HepG2 (cell line): Measurements from ENCODE around the gene EEFSEC. TPM values are rescaled to one million over a fixed set of nuclear protein-coding genes. Genes with fewer than 3 reads are reported as not detected.

Source experiments
- ATAC-seq: fragments of 200-7000 bp; cut with Tn5 transposase; 3 replicates; pipeline ENCODE4 v1.9.1; 2020; ENCODE audit warnings: mild to moderate bottlenecking, moderate library complexity
- BruUV-seq: library from RNA; stranded (reverse); fragments of 400-500 nt; replicated peaks from 2 replicates; lab custom pipeline; 2021; lab: Mats Ljungman, UMichigan
- CTCF ChIA-PET: fragments of 300-600 bp; formaldehyde crosslinking; extraction: SDS; loops from one replicate; lab custom pipeline; 2021; ENCODE audit warnings: low total read pairs, inconsistent platforms, low intra/inter-chr PET ratio; lab: Yijun Ruan, JAX
- POLR2A ChIA-PET: fragments of 350-600 bp; sonication (Branson Sonifier 250); formaldehyde crosslinking; loops from one replicate; lab custom pipeline; 2020; ENCODE audit warnings: antibody characterized with exemption, inconsistent platforms; lab: Yijun Ruan, JAX
- DNase-seq: peaks from one replicate; pipeline ENCODE4 v3.0.0-alpha.2; 2015; ENCODE audit warnings: low spot score
- FAIRE-seq: peaks from 3 replicates; lab custom pipeline; 2011; peaks lifted over from hg19 to GRCh38; lab: Jason Lieb, UNC
- H2AFZ ChIP-seq: one replicate; pipeline ENCODE4 v1.6.1; 2011; ENCODE audit warnings: low read length, inconsistent platforms
- H3K27ac ChIP-seq: fragments of 300-600 bp; 3 replicates; pipeline ENCODE4 v1.8.0; 2011; ENCODE audit warnings: mixed run types, mild to moderate bottlenecking, mixed read lengths, low read length, inconsistent platforms; ENCODE audit not compliant: insufficient read depth; ENCODE audit errors: extremely low read length
- H3K27me3 ChIP-seq, 2 experiments: fragments of 200-600 bp in 1 of 2; 2 replicates in 1 of 2; 3 replicates in 1 of 2; pipeline versions ENCODE4 v1.6.0 to v1.8.0; 2011; ENCODE audit warnings: low read length in 2 of 2, mild to moderate bottlenecking in 2 of 2, moderate library complexity in 2 of 2, inconsistent platforms in 1 of 2; ENCODE audit not compliant: insufficient read depth in 2 of 2, control insufficient read depth in 1 of 2
- H3K36me3 ChIP-seq, 2 experiments: fragments of 200-600 bp in 1 of 2; replicated peaks in 1 of 2; 2 replicates in 1 of 2; 3 replicates in 1 of 2; pipeline versions ENCODE4 v1.5.1 to v1.8.0; 2011; ENCODE audit warnings: low read length in 2 of 2, inconsistent platforms in 1 of 2; ENCODE audit not compliant: insufficient read depth in 2 of 2, control insufficient read depth in 1 of 2
- H3K4me1 ChIP-seq: 2 replicates; pipeline ENCODE4 v1.5.1; 2012; ENCODE audit warnings: low read length, inconsistent platforms; ENCODE audit not compliant: insufficient read depth
- H3K4me2 ChIP-seq: 2 replicates; pipeline ENCODE4 v1.6.0; 2011; ENCODE audit warnings: low read depth, low read length, inconsistent platforms
- H3K4me3 ChIP-seq, 3 experiments: fragments of 200-600 bp in 1 of 3; sonication (generic), shearing (Covaris generic) in 1 of 3; replicated peaks in 1 of 3; 2 replicates each; pipeline ENCODE4 v1.5.1; 2011 to 2016; ENCODE audit warnings: low read length in 3 of 3, inconsistent platforms in 2 of 3, low read depth in 2 of 3, mild to moderate bottlenecking in 2 of 3, control low read depth in 1 of 3, mixed read lengths in 1 of 3; ENCODE audit not compliant: insufficient read depth in 1 of 3
- H3K79me2 ChIP-seq: one replicate; pipeline ENCODE4 v1.6.1; 2011; ENCODE audit warnings: low read length, inconsistent platforms; ENCODE audit not compliant: insufficient read depth
- H3K9ac ChIP-seq: 2 replicates; pipeline ENCODE4 v1.6.0; 2011; ENCODE audit warnings: mild to moderate bottlenecking, low read depth, low read length, inconsistent platforms; ENCODE audit not compliant: insufficient read depth
- H3K9me3 ChIP-seq: 2 replicates; pipeline ENCODE4 v1.5.1; 2012; ENCODE audit warnings: mild to moderate bottlenecking, low read length
- H4K20me1 ChIP-seq: 2 replicates; pipeline ENCODE4 v1.6.0; 2011; ENCODE audit warnings: inconsistent platforms, mild to moderate bottlenecking, low read length, moderate library complexity; ENCODE audit not compliant: insufficient read depth
- AGO2 ChIP-seq: fragments of 200-400 bp; formaldehyde crosslinking; optimal IDR thresholded peaks from 2 replicates; pipeline ENCODE3; 2017; ENCODE audit warnings: mild to moderate bottlenecking, low read depth, low read length, moderate library complexity
- DMAP1 ChIP-seq: IDR thresholded peaks from 2 replicates; pipeline ENCODE4 v1.6.1; 2016
- GTF2F1 ChIP-seq: fragments of 150-350 bp; IDR thresholded peaks from 2 replicates; pipeline ENCODE4 v1.6.1; 2014; ENCODE audit warnings: low read length
- HMGA1 ChIP-seq: sonication (generic); formaldehyde crosslinking; conservative IDR thresholded peaks from 2 replicates; pipeline ENCODE4 v1.4.0; 2020; ENCODE audit warnings: missing genetic modification reagents
- MYC ChIP-seq: sonication (generic); formaldehyde crosslinking; IDR thresholded peaks from 2 replicates; pipeline ENCODE4 v1.9.0; 2021; ENCODE audit warnings: missing genetic modification reagents, borderline replicate concordance
- REL ChIP-seq: sonication (generic); formaldehyde crosslinking; conservative IDR thresholded peaks from 2 replicates; pipeline ENCODE4 v1.8.0; 2022; ENCODE audit warnings: mild to moderate bottlenecking, missing genetic modification reagents, moderate library complexity
- TEAD3 ChIP-seq: optimal IDR thresholded peaks from 2 replicates; pipeline ENCODE3; 2016; ENCODE audit warnings: borderline replicate concordance
- THRA ChIP-seq: sonication (generic); formaldehyde crosslinking; IDR thresholded peaks from 2 replicates; pipeline ENCODE4 v1.4.0; 2020; ENCODE audit warnings: missing genetic modification reagents, borderline replicate concordance
- TOPORS ChIP-seq: sonication (generic); formaldehyde crosslinking; IDR thresholded peaks from 2 replicates; pipeline ENCODE4 v1.8.0; 2023; ENCODE audit warnings: mild to moderate bottlenecking, missing genetic modification reagents
- ZFP37 ChIP-seq: sonication (generic); formaldehyde crosslinking; IDR thresholded peaks from 2 replicates; pipeline ENCODE4 v1.4.0; 2020; ENCODE audit warnings: missing genetic modification reagents, borderline replicate concordance
- ZNF263 ChIP-seq: sonication (generic); formaldehyde crosslinking; IDR thresholded peaks from 2 replicates; pipeline ENCODE4 v1.4.0; 2020; ENCODE audit warnings: missing genetic modification reagents
- ZNF329 ChIP-seq: sonication (generic); formaldehyde crosslinking; IDR thresholded peaks from 2 replicates; pipeline ENCODE4 v1.9.0; 2021; ENCODE audit warnings: low read depth, mild to moderate bottlenecking, missing genetic modification reagents
- ZSCAN9 ChIP-seq: IDR thresholded peaks from 2 replicates; pipeline ENCODE4 v1.6.1; 2016; ENCODE audit warnings: borderline replicate concordance
- WGBS: methylation state at CpG from one replicate; pipeline ENCODE4 v1.1.6; 2017; ENCODE audit warnings: low lambda C conversion rate; 5-methylcytosine and 5-hydroxymethylcytosine counted together
- in situ Hi-C: cut with HindIII; loops from 2 replicates; pipeline ENCODE4 v1.10.0; 2017; ENCODE audit warnings: low pct_unique_long_range_greater_than_20kb; ENCODE audit not compliant: extremely low pct_ligation_motif_present
- intact Hi-C: fragments of 100-400 bp; cut with micrococcal nuclease; formaldehyde crosslinking; loops from one replicate; pipeline ENCODE4 v1.10.0; 2022; ENCODE audit not compliant: unreplicated experiment
- polyA plus RNA-seq, 8 experiments: library from polyadenylated mRNA; depleted of rRNA in 3 of 8; stranded (reverse) in 7 of 8; unstranded in 1 of 8; fragments of >200 nt; fragmentation: Illumina TruSeq in 4 of 8; extraction: Trizol in 4 of 8; gene quantifications; 2 replicates each; pipeline versions ENCODE4 v1.2.1 to v1.2.3, GENCODE V29; 2011 to 2016; ENCODE audit warnings: low read depth in 4 of 8, missing spikeins in 1 of 8, mixed read lengths in 1 of 8; ENCODE audit not compliant: insufficient read depth in 1 of 8
- total RNA-seq, 5 experiments: library from RNA; depleted of rRNA; stranded (reverse); fragments of >200 nt; fragmentation: Illumina TruSeq; extraction: Trizol; gene quantifications; 2 replicates each; pipeline ENCODE4 v1.2.3, GENCODE V29; 2016; ENCODE audit warnings: low read depth in 1 of 5
- TF ChIP-seq, protein P1 (sequence below): sonication (generic); formaldehyde crosslinking; IDR thresholded peaks from 2 replicates; pipeline ENCODE4 v1.4.0; 2020; ENCODE audit warnings: missing genetic modification reagents
- TF ChIP-seq, protein P2 (sequence below): sonication (generic); formaldehyde crosslinking; conservative IDR thresholded peaks from 2 replicates; pipeline ENCODE4 v1.5.0; 2020; ENCODE audit warnings: missing genetic modification reagents
- TF ChIP-seq, protein P3 (sequence below): IDR thresholded peaks from 2 replicates; pipeline ENCODE4 v1.6.1; 2016; ENCODE audit warnings: missing biosample characterization, missing genetic modification reagents, low read depth

The EEFSEC gene
- total and polyA plus RNA-seq, 2 of the 13 experiments (the other 11 are each of a cell fraction or from before 2014, with no cell fraction given) = 6.4 to 24.2 TPM

GRCh38 chr3:128400671-128401070 is 247.4 kb downstream of the EEFSEC start:
- Histone ChIP-seq H3K27ac (no peak overlapping the region), H3K4me2 (no peak overlapping the region), H3K36me3 (peaks cover 0 to 1% of the 10 kb centered on the region in 2 experiments; a peak in 2 of 5 replicates), H3K4me1 (peaks cover 19% of the 10 kb centered on the region), H4K20me1 (no peaks in the 10 kb centered on the region), H2AFZ (no peak overlapping the region), H3K9me3 (no peaks in the 10 kb centered on the region), H3K9ac (no peak overlapping the region), H3K79me2 (no peaks in the 10 kb centered on the region), H3K27me3 (no peaks in the 10 kb centered on the region), H3K4me3 (no peak overlapping the region)
- no TSS peak for BruUV-seq
- ChIA-PET POLR2A (no interaction called here), CTCF (no interaction called here)
- WGBS = 95% methylated on average over 5 of the region's 11 CpGs
- no peak for FAIRE-seq
- DNase-seq = no peak
- no peak for ATAC-seq
- in situ Hi-C loops = no loop called here
- intact Hi-C loops = no loop called here
- TF ChIP-seq AGO2 (no peak), MYC (CRISPR knock-in tag) (no peak), ZNF263 (CRISPR knock-in tag) (no peak), ZSCAN9 (no peak), REL (no peak), TEAD3 (CRISPR knock-in tag) (no peak), THRA (no peak), ZNF329 (CRISPR knock-in tag) (no peak), HMGA1 (CRISPR knock-in tag) (no peak), TOPORS (CRISPR knock-in tag) (no peak), DMAP1 (CRISPR knock-in tag) (no peak), GTF2F1 (no peak), ZFP37 (CRISPR knock-in tag) (no peak)
- TF ChIP-seq, protein P1, sequence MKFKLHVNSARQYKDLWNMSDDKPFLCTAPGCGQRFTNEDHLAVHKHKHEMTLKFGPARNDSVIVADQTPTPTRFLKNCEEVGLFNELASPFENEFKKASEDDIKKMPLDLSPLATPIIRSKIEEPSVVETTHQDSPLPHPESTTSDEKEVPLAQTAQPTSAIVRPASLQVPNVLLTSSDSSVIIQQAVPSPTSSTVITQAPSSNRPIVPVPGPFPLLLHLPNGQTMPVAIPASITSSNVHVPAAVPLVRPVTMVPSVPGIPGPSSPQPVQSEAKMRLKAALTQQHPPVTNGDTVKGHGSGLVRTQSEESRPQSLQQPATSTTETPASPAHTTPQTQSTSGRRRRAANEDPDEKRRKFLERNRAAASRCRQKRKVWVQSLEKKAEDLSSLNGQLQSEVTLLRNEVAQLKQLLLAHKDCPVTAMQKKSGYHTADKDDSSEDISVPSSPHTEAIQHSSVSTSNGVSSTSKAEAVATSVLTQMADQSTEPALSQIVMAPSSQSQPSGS (CRISPR knock-in tag) = no peak
- TF ChIP-seq, protein P2, sequence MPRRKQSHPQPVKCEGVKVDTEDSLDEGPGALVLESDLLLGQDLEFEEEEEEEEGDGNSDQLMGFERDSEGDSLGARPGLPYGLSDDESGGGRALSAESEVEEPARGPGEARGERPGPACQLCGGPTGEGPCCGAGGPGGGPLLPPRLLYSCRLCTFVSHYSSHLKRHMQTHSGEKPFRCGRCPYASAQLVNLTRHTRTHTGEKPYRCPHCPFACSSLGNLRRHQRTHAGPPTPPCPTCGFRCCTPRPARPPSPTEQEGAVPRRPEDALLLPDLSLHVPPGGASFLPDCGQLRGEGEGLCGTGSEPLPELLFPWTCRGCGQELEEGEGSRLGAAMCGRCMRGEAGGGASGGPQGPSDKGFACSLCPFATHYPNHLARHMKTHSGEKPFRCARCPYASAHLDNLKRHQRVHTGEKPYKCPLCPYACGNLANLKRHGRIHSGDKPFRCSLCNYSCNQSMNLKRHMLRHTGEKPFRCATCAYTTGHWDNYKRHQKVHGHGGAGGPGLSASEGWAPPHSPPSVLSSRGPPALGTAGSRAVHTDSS (CRISPR knock-in tag) = no peak
- TF ChIP-seq, protein P3, sequence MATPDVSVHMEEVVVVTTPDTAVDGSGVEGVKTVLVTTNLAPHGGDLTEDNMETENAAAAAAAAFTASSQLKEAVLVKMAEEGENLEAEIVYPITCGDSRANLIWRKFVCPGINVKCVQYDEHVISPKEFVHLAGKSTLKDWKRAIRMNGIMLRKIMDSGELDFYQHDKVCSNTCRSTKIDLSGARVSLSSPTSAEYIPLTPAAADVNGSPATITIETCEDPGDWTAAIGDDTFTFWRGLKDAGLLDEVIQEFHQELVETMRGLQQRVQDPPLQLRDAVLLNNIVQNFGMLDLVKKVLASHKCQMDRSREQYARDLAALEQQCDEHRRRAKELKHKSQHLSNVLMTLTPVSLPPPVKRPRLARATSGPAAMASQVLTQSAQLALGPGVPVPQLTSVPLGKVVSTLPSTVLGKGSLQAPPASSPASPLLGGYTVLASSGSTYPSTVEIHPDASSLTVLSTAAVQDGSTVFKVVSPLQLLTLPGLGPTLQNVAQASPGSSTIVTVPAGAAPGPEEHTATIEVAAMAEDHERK (CRISPR knock-in tag) = no peak
